Thoracic aorta (tissue), 2 donors: ENCODE results near the gene MTARC1. TPM values are rescaled to one million over a fixed set of nuclear protein-coding genes. Genes with fewer than 3 reads are reported as not detected.

Experiments
- ATAC-seq: fragments of 150-250 bp; one replicate; pipeline ENCODE4 v1.8.0; 2017; ENCODE audit warnings: low read depth; ENCODE audit not compliant: insufficient number of reproducible peaks, low FRiP score
- DNase-seq: peaks from one replicate; pipeline ENCODE4 v3.0.0-alpha.2; 2020; ENCODE audit warnings: low spot score
- H3K27ac ChIP-seq, 2 donors: fragments of 200-600 bp; sonication (generic); 1 replicate in 1 of 2; 2 replicates in 1 of 2; pipeline ENCODE4 v1.5.1; 2016; ENCODE audit warnings: mild to moderate bottlenecking in 2 of 2, moderate library complexity in 2 of 2
- H3K27me3 ChIP-seq: fragments of 200-600 bp; sonication (generic); replicated peaks from 2 replicates; pipeline ENCODE4 v1.6.0; 2016; ENCODE audit warnings: mild to moderate bottlenecking; ENCODE audit not compliant: insufficient read depth
- H3K36me3 ChIP-seq: fragments of 200-600 bp; sonication (generic); one replicate; pipeline ENCODE4 v1.5.1; 2016
- H3K4me1 ChIP-seq, 2 donors: fragments of 200-600 bp; sonication (generic); 1 replicate in 1 of 2; 2 replicates in 1 of 2; pipeline versions ENCODE4 v1.5.1 to v1.6.0; 2016; ENCODE audit warnings: low read depth in 2 of 2, mild to moderate bottlenecking in 1 of 2; ENCODE audit not compliant: control insufficient read depth in 1 of 2
- H3K4me3 ChIP-seq: fragments of 200-600 bp; sonication (generic); 2 replicates; pipeline ENCODE4 v1.5.1; 2016; ENCODE audit warnings: mild to moderate bottlenecking
- H3K9me3 ChIP-seq: fragments of 200-600 bp; sonication (generic); 2 replicates; pipeline ENCODE4 v1.5.1; 2016
- total RNA-seq, 2 donors: library from RNA; depleted of rRNA; stranded (reverse); fragments of >200 nt; gene quantifications; one replicate each; pipeline versions ENCODE4 v1.1.0 to v1.2.3, GENCODE V29; 2016
- TF ChIP-seq, protein P1 (sequence below): fragments of 200-600 bp; sonication (generic); IDR thresholded peaks from one replicate; pipeline ENCODE4 v1.5.1; 2019; ENCODE audit warnings: antibody characterized with exemption

MTARC1 gene
- total RNA-seq, 2 donors from 2014 or later = 3.6 to 3.7 TPM

DNA sequence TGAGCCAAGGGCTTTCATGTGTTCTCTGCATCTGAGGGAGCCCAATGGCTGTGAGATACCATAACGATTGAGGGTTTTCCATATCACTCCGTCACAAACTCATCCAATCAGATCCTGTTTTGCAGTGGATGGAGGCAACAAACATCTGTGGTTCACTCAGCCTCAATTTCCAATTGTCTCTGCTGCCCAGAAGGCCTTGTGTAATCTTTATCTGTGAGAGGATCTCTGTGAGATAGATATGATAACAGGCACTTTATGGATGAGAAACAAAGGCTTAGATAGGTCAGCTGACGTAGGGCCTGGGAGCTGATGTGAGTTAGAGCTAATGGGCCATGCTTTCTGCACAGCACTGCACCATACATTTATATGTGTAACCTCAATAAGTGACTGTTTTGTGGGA lies 3.3 kb upstream of the MTARC1 start:
- no peak overlapping the region for H3K27ac ChIP-seq
- H3K27me3 ChIP-seq = no peaks in the 10 kb centered on the region
- no peak for ATAC-seq
- H3K36me3 ChIP-seq = peaks cover 3% of the 10 kb centered on the region
- H3K9me3 ChIP-seq = no peaks in the 10 kb centered on the region
- DNase-seq = no peak
- H3K4me3 ChIP-seq = no peak overlapping the region
- TF ChIP-seq, protein P1, sequence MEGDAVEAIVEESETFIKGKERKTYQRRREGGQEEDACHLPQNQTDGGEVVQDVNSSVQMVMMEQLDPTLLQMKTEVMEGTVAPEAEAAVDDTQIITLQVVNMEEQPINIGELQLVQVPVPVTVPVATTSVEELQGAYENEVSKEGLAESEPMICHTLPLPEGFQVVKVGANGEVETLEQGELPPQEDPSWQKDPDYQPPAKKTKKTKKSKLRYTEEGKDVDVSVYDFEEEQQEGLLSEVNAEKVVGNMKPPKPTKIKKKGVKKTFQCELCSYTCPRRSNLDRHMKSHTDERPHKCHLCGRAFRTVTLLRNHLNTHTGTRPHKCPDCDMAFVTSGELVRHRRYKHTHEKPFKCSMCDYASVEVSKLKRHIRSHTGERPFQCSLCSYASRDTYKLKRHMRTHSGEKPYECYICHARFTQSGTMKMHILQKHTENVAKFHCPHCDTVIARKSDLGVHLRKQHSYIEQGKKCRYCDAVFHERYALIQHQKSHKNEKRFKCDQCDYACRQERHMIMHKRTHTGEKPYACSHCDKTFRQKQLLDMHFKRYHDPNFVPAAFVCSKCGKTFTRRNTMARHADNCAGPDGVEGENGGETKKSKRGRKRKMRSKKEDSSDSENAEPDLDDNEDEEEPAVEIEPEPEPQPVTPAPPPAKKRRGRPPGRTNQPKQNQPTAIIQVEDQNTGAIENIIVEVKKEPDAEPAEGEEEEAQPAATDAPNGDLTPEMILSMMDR = no peak
- H3K4me1 ChIP-seq = peaks cover 2 to 24% of the 10 kb centered on the region in 2 donors

DNA sequence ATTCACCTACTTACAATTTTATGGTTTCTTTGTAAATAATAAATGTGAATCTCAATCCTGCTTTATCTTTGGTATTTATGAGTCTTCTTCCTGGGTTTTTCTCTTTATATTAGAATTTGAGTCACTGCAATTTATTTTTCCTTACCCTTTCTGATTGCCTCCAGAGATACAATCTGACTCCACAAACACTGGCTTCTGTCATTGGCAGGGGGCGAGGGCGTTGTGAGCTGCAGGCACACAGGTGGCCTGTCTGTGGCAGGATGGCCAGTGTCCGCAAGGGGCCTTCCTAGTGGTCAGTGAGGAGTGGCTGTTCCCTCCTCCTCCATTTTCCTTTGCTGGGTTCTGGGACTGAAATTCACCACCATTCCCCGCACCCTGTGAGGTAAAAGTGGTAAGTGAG lies 2.0 kb upstream of the MTARC1 start:
- TF ChIP-seq, protein P1 = no peak
- Histone ChIP-seq H3K27me3 (no peaks in the 10 kb centered on the region), H3K36me3 (peaks cover 3% of the 10 kb centered on the region), H3K9me3 (no peaks in the 10 kb centered on the region), H3K4me3 (no peak overlapping the region), H3K27ac (no peak overlapping the region), H3K4me1 (peaks cover 2 to 32% of the 10 kb centered on the region in 2 donors)
- ATAC-seq = no peak
- no peak for DNase-seq

DNA sequence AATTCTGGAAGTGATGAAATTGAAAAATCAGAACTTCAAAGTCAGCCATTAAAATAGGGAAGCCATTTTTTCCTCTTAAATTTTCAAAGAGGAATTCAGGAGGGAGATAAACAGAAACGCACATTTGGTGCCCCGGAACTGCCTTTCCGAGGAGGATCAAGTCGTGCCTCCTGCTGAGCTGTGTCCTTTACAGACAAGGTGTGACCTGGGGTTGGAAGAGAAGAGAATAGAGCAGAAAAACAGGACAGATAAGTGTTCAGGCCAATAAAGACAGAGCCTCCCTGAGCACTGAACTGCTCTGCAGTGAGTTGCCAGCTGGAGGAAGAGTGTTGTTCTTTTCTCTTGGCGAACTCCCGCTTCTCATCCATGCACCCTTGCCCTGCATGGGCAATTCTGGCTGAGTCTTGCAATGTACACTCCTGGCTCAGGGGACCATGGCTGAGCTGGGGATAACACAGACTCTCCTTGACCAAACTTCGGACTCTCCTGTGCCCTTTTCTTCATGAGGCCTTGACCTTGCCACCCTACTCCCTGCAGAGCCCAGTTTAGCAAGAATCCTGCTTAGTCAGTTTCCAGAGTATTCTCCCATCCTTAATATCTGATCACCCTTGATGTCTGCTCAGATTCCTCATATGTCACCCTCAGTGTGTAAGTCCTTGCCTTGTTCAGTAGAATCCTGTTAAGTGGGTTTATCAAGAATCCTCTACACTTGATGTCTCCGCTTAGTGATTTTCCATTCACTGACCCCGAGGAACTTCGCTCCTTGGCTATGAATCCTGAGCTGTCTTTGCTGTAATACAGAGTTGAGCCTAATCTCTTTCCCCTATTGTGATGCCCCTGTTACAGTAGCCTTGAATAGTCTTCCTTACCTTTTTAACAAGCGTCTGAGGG lies 1.3 kb upstream of the MTARC1 start:
- Histone ChIP-seq H3K27ac (peak overlapping the region; percentile 67 to 68), H3K27me3 (no peaks in the 10 kb centered on the region), H3K36me3 (peaks cover 3% of the 10 kb centered on the region), H3K4me1 (peaks cover 2 to 32% of the 10 kb centered on the region in 2 donors), H3K4me3 (peak overlapping the region; percentile 84), H3K9me3 (no peaks in the 10 kb centered on the region)
- ATAC-seq (no peak), DNase-seq (no peak)
- TF ChIP-seq, protein P1 = no peak

DNA sequence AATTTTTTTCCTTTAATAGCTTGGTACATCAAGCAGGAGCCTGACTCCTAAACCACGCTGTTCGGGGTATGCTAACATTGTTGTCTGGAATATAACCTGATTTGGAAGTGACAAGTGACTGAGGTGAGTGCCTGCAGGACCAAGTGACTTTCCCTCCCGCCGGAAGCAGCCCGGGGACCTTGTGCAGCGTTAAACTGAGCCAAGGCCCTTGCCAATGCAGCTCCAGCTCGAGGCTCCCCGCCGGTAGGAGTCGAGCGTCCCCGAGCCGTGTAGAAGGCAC lies 716 bp upstream of the MTARC1 start:
- Histone ChIP-seq H3K27ac (peak overlapping the region; percentile 67 to 68), H3K4me3 (peak overlapping the region; percentile 84), H3K9me3 (no peaks in the 10 kb centered on the region), H3K36me3 (peaks cover 3% of the 10 kb centered on the region), H3K27me3 (no peaks in the 10 kb centered on the region), H3K4me1 (peaks cover 2 to 35% of the 10 kb centered on the region in 2 donors)
- TF ChIP-seq, protein P1 = no peak
- ATAC-seq = no peak
- DNase-seq = no peak

DNA sequence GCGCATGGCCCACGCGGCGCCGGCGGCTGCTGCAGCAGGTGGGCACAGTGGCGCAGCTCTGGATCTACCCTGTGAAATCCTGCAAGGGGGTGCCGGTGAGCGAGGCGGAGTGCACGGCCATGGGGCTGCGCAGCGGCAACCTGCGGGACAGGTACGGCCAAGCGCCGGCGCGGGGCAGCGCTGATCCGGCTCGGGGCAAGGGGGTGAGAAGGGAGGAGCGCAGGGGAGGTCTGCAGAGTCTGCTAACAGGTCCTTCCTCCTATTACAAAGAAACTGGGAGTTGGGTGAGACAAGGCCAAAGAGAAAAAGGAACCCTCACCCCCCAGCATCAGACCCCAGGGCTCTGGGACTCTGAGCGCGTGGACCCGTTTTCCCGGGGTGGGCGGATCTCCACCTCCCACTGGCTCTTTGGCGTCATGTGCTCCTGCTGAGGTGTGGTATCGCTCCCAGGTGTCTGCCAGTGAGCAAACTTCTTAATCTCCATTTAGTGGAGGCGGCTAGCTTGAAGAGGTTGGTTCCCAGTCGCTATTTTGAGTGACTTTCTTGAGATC lies 431 bp downstream of the MTARC1 start:
- peaks cover 6 to 45% of the 10 kb centered on the region in 2 donors for H3K4me1 ChIP-seq
- ATAC-seq = no peak
- DNase-seq = no peak

More for the DNA sequence above, 431 bp downstream of the MTARC1 start:
- peak overlapping the region; percentile 66 to 67 for H3K27ac ChIP-seq
- H3K36me3 ChIP-seq = no peaks in the 10 kb centered on the region
- no peaks in the 10 kb centered on the region for H3K9me3 ChIP-seq
- no peaks in the 10 kb centered on the region for H3K27me3 ChIP-seq
- TF ChIP-seq, protein P1 = peak; percentile 4
- peak overlapping the region; percentile 84 for H3K4me3 ChIP-seq
